Stimulated activated CD8-positive, alpha-beta memory T cell treated with anti-CD3 and anti-CD28 coated beads, Interleukin-7, amount 100 ng/mL, for 4 hours (primary cell): ENCODE data around the gene MRAS.

Experiments
- DNase-seq, 2 donors: peaks; one replicate each; pipeline ENCODE4 v3.0.0-alpha.2; 2020; ENCODE audit warnings: low read depth in 2 of 2

MRAS gene

GRCh38 chr3:138340511-138340910 lies 7.9 kb upstream of the MRAS start:
- DNase-seq = no peak

- DNase-seq = no peak
Measured at GRCh38 chr3:138344754-138345153, 3.6 kb upstream of the MRAS start.

- DNase-seq = no peak
Measured at GRCh38 chr3:138348754-138349739, 668 bp downstream of the MRAS start.

GRCh38 chr3:138349926-138350665 lies 1.7 kb downstream of the MRAS start:
- no peak for DNase-seq

DNA sequence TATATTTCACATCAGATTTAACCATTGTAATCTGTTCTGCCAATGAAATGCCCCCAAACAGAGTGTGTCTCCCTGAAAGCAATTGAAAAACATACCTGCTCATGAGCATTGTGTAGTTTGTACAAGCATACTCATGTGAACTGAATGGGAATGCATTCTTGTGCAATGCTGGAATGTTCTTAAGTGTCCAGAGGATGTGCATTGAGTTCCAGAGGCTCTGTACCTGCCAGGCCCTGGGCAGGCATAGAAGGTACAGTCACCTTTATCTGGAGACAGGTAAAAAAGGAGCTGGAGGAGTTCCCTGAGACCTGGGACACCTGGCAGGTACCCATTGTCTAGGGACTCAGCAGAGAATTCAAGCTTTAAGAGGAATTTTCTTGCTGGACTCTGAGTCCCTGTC lies 2.8 kb downstream of the MRAS start:
- DNase-seq = no peak

DNA sequence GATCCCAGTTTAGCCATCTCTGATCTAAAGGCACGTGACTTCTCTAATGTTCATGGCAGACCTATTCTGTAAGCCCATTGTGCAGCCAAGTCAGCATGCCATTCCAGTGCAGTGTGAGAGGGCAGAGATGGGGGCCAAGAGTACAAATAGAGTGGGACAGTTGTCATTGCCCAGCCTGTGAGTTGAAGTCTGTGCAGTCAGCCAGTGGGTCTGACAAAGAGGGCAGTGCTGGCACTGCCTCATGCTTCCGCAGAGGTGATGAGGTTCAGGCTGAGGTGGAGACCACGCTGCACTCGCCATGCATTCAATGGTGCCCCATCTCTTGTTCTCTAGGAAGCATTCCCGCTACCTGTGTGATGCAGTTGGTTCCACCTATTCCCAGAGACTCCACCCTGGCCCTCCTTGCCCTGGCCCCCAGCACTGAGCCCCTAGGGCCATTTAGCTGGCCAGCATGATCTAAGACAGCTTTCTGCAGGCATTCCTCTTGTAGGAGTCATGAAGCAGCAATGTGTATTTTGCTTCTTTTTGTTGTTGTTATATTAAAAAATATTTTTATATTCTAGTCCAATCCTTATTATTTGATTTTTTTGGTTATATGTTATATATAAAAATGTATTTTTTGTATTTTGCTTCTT lies 3.7 kb downstream of the MRAS start:
- no peak for DNase-seq

DNA sequence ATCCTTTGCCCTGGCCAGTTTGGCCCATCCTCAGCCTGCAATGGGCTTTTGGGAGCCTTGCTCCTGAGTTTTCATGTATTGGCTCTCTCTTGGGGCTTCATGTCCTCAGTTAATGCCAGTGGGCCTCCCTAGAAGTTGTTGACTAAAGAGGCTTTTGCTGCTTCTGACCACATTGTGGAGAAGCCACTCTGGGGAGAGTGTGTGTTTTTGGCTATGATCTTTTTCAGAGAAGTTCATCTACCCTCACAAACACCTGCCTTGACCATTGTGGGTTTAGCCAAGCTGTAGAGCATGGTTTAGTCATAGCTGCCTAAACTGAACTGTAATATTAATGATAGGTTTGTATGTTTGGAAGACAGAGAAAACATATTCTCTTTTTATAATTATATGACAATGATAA lies 6.0 kb downstream of the MRAS start:
- no peak for DNase-seq

DNA sequence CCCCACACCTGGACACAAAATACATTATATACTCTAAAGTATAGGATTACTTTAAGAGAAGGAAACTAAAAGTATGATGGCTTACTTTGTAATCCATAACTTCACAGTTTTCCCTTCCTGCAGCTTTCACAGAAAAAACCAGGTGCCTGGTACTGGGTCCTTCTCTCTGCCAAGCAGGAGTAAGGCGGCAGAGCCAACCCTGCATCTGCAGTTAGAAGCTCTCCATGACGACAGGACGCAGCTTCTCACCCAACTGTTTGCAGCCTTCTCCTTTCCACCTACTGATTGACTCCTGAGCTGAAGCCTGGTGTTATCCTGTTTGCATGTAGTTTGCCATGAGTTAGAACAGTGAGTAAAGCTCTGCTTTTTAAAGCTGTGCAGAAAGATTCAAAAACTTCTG lies 6.7 kb downstream of the MRAS start:
- DNase-seq = no peak

GRCh38 chr3:138356730-138357405 lies 8.5 kb downstream of the MRAS start:
- no peak for DNase-seq

DNA sequence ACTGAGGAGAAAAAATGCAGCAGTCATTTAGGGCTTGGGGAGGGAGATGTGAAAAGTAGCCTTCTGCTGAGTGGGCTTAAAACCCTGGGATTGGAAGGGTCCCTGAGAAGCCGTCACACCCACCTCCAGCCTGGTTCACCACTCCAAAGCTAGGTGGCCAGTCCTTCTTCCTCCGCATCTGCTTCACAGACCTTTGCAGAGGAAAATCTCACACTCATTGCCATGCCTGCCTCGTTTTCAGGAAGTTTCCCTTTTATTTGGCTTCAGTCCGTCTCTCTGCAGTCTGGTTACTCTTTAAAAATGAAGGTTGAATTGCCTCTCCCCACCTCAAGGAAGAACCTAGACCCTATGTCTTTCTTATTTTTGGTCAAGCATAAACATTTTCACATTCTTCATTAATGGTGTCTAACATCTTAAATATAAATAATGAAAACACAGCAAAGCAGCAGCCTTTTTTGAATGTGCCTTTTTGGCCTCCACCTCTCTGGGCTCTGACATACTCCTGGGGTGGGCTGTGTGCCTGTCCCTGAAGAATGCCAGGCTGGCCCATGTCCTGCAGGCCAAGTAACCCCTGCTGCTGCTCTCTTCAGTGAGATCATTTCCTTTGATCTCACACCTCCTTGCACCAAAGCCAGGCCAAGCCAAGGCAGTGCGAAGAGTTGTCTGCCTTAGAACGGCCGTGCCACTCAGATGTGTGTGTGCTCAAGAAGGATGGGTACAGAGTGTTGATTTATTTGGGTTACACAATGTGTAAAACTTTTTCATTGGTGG lies 11.0 kb downstream of the MRAS start:
- DNase-seq = no peak

DNA sequence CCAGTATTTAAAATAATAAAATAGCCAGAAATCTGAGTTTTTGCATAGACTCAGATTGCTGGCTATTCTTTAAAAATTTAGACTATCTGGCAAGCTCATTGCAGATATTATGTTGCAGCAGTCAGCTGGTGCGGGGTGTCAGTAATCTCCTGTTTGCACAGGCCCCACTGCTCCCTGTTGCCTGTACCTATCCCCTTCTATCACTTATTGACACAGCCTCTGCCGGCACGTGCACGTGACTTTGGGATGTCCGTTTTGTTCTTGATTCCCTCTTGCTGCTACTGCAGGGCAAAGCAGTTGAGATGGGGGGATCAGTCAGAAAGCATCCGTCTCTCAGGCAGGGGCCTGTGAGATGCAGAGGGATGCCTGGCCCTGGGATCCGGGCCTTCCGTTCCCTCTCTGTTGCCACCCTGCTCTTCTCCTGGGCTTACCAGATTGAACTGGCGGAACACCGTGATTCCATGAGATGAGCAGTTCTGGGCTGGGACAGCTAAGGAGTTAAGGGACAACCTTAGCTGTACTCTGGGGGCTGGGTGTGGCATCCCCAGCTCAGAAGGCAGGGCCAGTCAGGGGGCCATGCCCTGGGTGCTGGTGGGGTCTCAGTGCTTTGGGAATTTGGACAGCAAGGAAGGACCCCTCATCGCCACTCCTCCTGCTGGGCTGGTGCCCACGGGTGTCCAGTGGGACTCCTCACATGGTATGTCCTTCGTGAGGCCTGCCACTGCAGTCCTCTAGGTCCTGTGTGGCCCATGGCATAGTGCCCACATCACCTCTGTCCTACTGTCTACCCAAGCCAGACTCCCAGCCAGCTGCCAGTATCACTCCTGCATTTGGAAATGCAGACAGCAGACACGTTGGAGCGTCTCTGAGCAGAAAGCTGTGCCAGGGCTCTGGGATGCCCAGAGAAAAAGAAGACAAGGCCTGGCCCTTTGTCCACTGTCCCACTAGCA lies 11.8 kb downstream of the MRAS start:
- DNase-seq = no peak

DNA sequence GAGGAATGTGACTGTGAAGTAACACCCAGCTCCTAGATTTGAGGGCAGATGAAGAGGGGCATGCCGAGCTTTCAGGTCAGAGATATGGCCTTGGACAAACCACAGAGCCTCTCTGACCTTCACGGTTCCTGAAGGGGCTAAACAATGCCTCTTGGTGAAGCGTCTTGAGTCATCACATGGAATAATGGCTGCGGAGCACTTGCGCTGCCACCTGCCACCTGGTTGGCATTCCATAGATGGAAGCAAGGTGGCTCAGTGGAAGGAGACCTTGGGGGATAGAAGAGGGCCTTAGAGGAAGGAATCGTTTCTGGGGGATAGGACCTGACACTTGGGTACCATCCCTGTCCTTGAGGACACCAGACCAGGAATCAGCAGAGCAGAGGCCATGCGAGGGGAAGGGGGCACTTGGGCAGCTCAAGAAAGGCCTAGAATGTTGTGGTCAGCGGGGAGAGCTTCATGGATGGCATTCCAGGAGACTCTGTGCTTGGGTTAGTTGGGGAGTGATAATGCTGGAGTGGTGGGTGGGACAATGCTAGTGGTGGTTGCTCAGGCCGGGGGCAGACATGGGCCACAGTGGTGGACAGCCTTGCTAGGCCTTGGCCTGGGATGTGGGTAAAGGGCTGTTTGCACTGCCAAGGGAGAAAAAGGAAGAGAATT lies 12.6 kb downstream of the MRAS start:
- no peak for DNase-seq

DNA sequence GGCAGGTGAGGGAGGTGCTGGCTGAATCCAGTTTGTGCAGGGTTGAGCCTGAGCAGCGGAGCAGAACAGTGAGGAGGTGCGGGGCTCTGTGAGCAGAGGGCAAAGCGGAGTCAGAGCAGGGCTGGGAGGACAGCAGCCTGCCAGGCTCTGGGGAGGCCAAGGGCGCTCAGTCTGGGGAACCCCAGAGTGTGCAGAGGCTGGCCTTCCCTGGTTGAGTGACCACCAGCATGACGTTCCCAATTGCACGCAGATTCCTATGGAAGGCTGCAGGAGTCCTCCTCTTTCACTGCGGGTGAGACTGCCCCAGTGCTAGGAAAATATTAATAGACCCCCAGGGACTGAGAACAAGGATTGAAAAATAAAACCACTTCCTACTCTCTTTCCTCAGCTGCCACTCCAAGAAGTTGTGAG lies 13.2 kb downstream of the MRAS start:
- no peak for DNase-seq

DNA sequence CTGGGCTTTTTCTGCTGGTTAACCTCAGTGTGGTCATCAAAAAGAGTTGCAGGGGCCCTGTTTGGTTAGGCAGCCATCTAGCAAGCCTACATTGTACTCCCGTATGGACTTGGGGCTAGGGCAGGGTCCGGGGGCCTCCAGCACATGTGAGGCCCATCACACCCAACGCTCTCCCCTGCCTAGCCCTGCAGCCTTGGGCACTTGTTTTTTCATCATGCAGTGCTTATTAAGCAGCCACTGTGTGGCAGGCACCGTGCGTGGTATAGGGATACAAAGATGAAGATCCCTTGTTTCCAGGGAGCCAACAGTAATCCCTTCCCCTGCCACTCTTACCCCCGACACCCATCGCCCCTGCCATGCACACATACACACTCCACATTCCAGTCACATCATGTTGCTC lies 14.2 kb downstream of the MRAS start:
- DNase-seq = no peak

GRCh38 chr3:138363322-138363721 lies 14.9 kb downstream of the MRAS start:
- DNase-seq = no peak

- DNase-seq = no peak
Measured at GRCh38 chr3:138364356-138365252, 16.2 kb downstream of the MRAS start.

GRCh38 chr3:138365253-138365555 lies 16.8 kb downstream of the MRAS start:
- no peak for DNase-seq

DNA sequence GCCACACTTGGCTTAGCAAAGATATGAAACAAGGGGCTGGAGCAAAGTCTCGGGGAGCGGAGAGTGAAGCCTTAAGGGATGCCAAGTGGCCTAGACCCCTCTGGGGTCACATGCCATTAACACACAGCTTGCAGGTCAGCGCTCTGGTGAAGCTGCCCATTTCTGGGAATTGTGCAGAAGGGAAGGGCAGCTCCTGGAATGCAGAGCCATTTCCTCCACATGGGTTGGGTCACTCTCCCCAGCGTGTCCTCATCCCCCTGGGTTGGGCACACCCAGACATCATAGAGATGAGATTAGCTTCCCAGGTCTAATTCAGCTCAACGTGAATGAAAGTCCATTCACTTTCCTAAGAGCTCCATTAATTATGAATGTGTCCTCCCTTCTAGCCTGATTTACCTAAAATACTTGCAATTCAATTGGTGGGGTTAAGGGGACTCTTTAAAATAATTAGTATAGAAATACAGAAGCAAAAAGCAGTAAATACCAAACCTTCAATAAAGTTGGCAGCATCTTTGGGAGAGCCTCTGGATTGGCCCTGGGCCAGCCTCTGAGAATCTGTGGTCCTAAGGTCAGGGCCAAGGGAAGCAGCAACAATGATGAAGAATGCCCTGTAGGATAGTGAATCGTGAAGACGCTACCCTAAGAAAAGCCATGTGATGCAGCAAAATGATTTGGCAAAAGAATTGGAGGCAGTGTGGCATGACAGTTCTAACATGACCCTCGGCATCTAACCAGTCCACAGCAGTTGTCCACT lies 17.8 kb downstream of the MRAS start:
- no peak for DNase-seq
